GM12892 (cell line): Measurements from ENCODE around the gene PRKACB.

Source experiments
- POLR2A ChIP-seq: IDR thresholded peaks from 2 replicates; pipeline ENCODE4 v1.6.1; 2011; ENCODE audit warnings: low read depth, low read length, control low read depth
- POLR2AphosphoS5 ChIP-seq: IDR thresholded peaks from 2 replicates; pipeline ENCODE4 v1.6.1; 2011; ENCODE audit warnings: low read depth, low read length, control low read depth
- TAF1 ChIP-seq: IDR thresholded peaks from 2 replicates; pipeline ENCODE4 v1.6.1; 2011; ENCODE audit warnings: low read depth, mild to moderate bottlenecking, control low read depth, low read length, borderline replicate concordance

DNA sequence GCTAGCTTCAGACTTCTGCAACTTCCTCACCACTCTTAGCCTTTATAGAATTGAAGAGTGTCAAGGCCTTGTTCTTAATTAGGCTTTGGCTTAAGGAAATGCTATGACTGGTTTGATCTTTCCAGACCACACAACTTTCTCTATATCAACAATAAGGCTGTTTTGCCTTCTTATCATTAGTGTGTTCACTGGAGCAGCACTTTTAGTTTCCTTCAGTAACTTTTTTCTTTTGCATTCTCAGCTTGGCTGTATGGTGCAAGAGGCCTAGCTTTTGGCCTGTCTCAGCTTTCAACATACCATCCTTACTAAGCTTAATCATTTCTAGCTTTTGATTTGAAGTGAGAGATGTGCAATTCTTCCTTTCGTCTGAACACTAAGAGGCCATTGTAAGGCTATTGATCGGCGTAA lies 8.6 kb downstream of the PRKACB start:
- no peak for TF ChIP-seq TAF1
- no peak for TF ChIP-seq POLR2AphosphoS5
- TF ChIP-seq POLR2A: no peak
